Neuronal stem cell (in vitro differentiated cells): ENCODE results near the gene CDKN2D. TPM values are rescaled to one million over a fixed set of nuclear protein-coding genes. Genes with fewer than 3 reads are reported as not detected.

Experiments
- DNase-seq: peaks from one replicate; pipeline ENCODE4 v3.0.0-alpha.2; 2013; ENCODE audit warnings: low spot score
- H2AFZ ChIP-seq: one replicate; pipeline ENCODE4 v1.6.1; 2013; ENCODE audit warnings: mild to moderate bottlenecking, low read length, inconsistent platforms
- H2AK5ac ChIP-seq: 2 replicates; pipeline ENCODE4 v1.6.1; 2013; ENCODE audit warnings: low read depth, mild to moderate bottlenecking, inconsistent platforms, low read length, moderate library complexity, mixed read lengths
- H2BK120ac ChIP-seq: 2 replicates; pipeline ENCODE4 v1.6.1; 2013; ENCODE audit warnings: low read depth, mild to moderate bottlenecking, inconsistent platforms, low read length, moderate library complexity, mixed read lengths
- H2BK12ac ChIP-seq: one replicate; pipeline ENCODE4 v1.6.1; 2013; ENCODE audit warnings: low read length, inconsistent platforms
- H2BK15ac ChIP-seq: 2 replicates; pipeline ENCODE4 v1.6.1; 2013; ENCODE audit warnings: mild to moderate bottlenecking, low read length, inconsistent platforms, mixed read lengths
- H2BK5ac ChIP-seq: one replicate; pipeline ENCODE4 v1.6.1; 2013; ENCODE audit warnings: inconsistent platforms, mild to moderate bottlenecking, low read length, moderate library complexity
- H3K14ac ChIP-seq: one replicate; pipeline ENCODE4 v1.6.1; 2013; ENCODE audit warnings: low read length, inconsistent platforms
- H3K18ac ChIP-seq: 2 replicates; pipeline ENCODE4 v1.6.1; 2013; ENCODE audit warnings: low read length, inconsistent platforms
- H3K23ac ChIP-seq: 2 replicates; pipeline ENCODE4 v1.6.1; 2013; ENCODE audit warnings: low read depth, mild to moderate bottlenecking, mixed read lengths, low read length, inconsistent platforms; ENCODE audit not compliant: poor library complexity
- H3K27ac ChIP-seq: replicated peaks from 3 replicates; pipeline ENCODE4 v1.5.1; 2013; ENCODE audit warnings: low read length, inconsistent platforms
- H3K27me3 ChIP-seq, 3 experiments: 2 replicates each; pipeline ENCODE4 v1.6.1; 2013; ENCODE audit warnings: low read length in 3 of 3, mild to moderate bottlenecking in 2 of 3, inconsistent platforms in 1 of 3, low read depth in 1 of 3, mixed read lengths in 1 of 3, moderate library complexity in 1 of 3; ENCODE audit not compliant: control insufficient read depth in 3 of 3, insufficient read depth in 3 of 3
- H3K36me3 ChIP-seq, 2 donors: replicated peaks in 1 of 2; 2 replicates each; pipeline ENCODE4 v1.6.1; 2013; ENCODE audit warnings: low read length in 2 of 2; ENCODE audit not compliant: control insufficient read depth in 2 of 2, insufficient read depth in 2 of 2
- H3K4ac ChIP-seq: 2 replicates; pipeline ENCODE4 v1.6.1; 2013; ENCODE audit warnings: inconsistent platforms, mild to moderate bottlenecking, low read length, moderate library complexity
- H3K4me1 ChIP-seq, 2 donors: 1 replicate in 1 of 2; 2 replicates in 1 of 2; pipeline ENCODE4 v1.6.1; 2013; ENCODE audit warnings: low read length in 2 of 2, low read depth in 1 of 2; ENCODE audit not compliant: control insufficient read depth in 2 of 2, insufficient read depth in 1 of 2
- H3K4me2 ChIP-seq: one replicate; pipeline ENCODE4 v1.6.1; 2013; ENCODE audit warnings: mild to moderate bottlenecking, low read length, inconsistent platforms; ENCODE audit not compliant: insufficient read depth, poor library complexity, severe bottlenecking
- H3K4me3 ChIP-seq, 2 donors: 2 replicates each; pipeline ENCODE4 v1.5.1; 2013; ENCODE audit warnings: low read length in 2 of 2, mild to moderate bottlenecking in 2 of 2, inconsistent platforms in 1 of 2, moderate library complexity in 1 of 2
- H3K79me1 ChIP-seq: one replicate; pipeline ENCODE4 v1.6.1; 2013; ENCODE audit warnings: low read depth, mild to moderate bottlenecking, inconsistent platforms, low read length, moderate library complexity
- H3K9ac ChIP-seq: one replicate; pipeline ENCODE4 v1.6.1; 2013; ENCODE audit warnings: mild to moderate bottlenecking, low read depth, low read length, inconsistent platforms; ENCODE audit not compliant: poor library complexity
- H3K9me3 ChIP-seq, 2 donors: replicated peaks in 1 of 2; 2 replicates each; pipeline versions ENCODE3 to v1.6.1; 2013; ENCODE audit warnings: low read length in 2 of 2, mild to moderate bottlenecking in 2 of 2, inconsistent platforms in 1 of 2, low read depth in 1 of 2, mixed read lengths in 1 of 2, moderate library complexity in 1 of 2; ENCODE audit not compliant: control insufficient read depth in 2 of 2, insufficient read depth in 1 of 2
- H4K8ac ChIP-seq: one replicate; pipeline ENCODE4 v1.6.1; 2013; ENCODE audit warnings: low read depth, mild to moderate bottlenecking, inconsistent platforms, low read length, moderate library complexity
- H4K91ac ChIP-seq: one replicate; pipeline ENCODE4 v1.6.1; 2013; ENCODE audit warnings: low read length, low read depth, mild to moderate bottlenecking, inconsistent platforms; ENCODE audit not compliant: poor library complexity
- WGBS, 2 donors: extraction: QIAGEN DNeasy Blood & Tissue Kit; methylation state at CpG; one replicate each; pipeline ENCODE4 v1.1.7; 2013; ENCODE audit warnings: missing lambda C conversion rate in 2 of 2, mixed read lengths in 1 of 2; ENCODE audit not compliant: insufficient read length in 2 of 2, insufficient replicate concordance in 1 of 2; ENCODE audit errors: extremely low coverage in 2 of 2; 5-methylcytosine and 5-hydroxymethylcytosine counted together
- polyA plus RNA-seq, 2 experiments: library from polyadenylated mRNA; stranded (reverse); fragments of 200-250 nt; gene quantifications; one replicate each; pipeline ENCODE4 v1.2.3, GENCODE V29; 2013

Gene CDKN2D
- 2.9 TPM for polyA plus RNA-seq (2013, experiment 1 of 2)
- polyA plus RNA-seq (2013, experiment 2 of 2) = 2.6 TPM

GRCh38 chr19:10568826-10569651 is at the start of gene CDKN2D:
TSS of gene CDKN2D (minus strand) at chr19:10568979. CDS start at chr19:10568653, 326 bp downstream.
- no peak within 1 kb of the TSS for H4K8ac ChIP-seq
- no peak within 1 kb of the TSS for H2BK12ac ChIP-seq
- H3K9me3 ChIP-seq = no peaks in the 10 kb centered on the region
- no peak within 1 kb of the TSS for H2BK120ac ChIP-seq
- peak within 1 kb of the TSS; percentile 88 for H3K9ac ChIP-seq
- peak within 1 kb of the TSS; percentile 93 for H2AFZ ChIP-seq
- H2BK5ac ChIP-seq = peak within 1 kb of the TSS; percentile 87
- peak within 1 kb of the TSS; percentile 93 for H3K27ac ChIP-seq
- DNase-seq = peak; percentile 99
- H2BK15ac ChIP-seq = peak within 1 kb of the TSS; percentile 49
- H4K91ac ChIP-seq = peak within 1 kb of the TSS; percentile 11
- no peak within 1 kb of the TSS for H3K14ac ChIP-seq
- H3K4me2 ChIP-seq = peak within 1 kb of the TSS; percentile 100
- peaks cover 5% of the 10 kb centered on the region for H3K79me1 ChIP-seq
- H3K4me3 ChIP-seq = peak within 1 kb of the TSS; percentile 85 to 88
- H3K4me1 ChIP-seq = peaks cover 12 to 14% of the 10 kb centered on the region in 2 donors
- H3K18ac ChIP-seq = peak within 1 kb of the TSS; percentile 91
- peaks cover 0 to 3% of the 10 kb centered on the region in 2 donors for H3K36me3 ChIP-seq
- H3K27me3 ChIP-seq = peaks cover 0 to 18% (median 4%) of the 10 kb centered on the region in 3 experiments
- peak within 1 kb of the TSS; percentile 63 for H2AK5ac ChIP-seq
- H3K23ac ChIP-seq = peak within 1 kb of the TSS; percentile 93
- no peak within 1 kb of the TSS for H3K4ac ChIP-seq
- no CpG with 5 or more reads among the region's 71 CpGs for WGBS, 2 donors

GRCh38 chr19:10617409-10618121 is 48.8 kb upstream of the CDKN2D start:
- Histone ChIP-seq H3K23ac (no peak overlapping the region), H3K27ac (no peak overlapping the region), H3K4me3 (no peak overlapping the region), H3K4ac (no peak overlapping the region), H3K36me3 (peaks cover 8 to 31% of the 10 kb centered on the region in 2 donors), H4K8ac (no peak overlapping the region), H2BK5ac (no peak overlapping the region), H3K18ac (no peak overlapping the region), H2BK15ac (no peak overlapping the region), H2BK120ac (no peak overlapping the region), H3K79me1 (peaks cover 4% of the 10 kb centered on the region), H3K9me3 (peaks cover 0 to 2% of the 10 kb centered on the region in 2 donors), H3K14ac (no peak overlapping the region), H3K4me1 (no peaks in the 10 kb centered on the region), H2BK12ac (no peak overlapping the region), H4K91ac (no peak overlapping the region), H3K4me2 (no peak overlapping the region), H2AK5ac (peak overlapping the region; percentile 28), H3K9ac (no peak overlapping the region), H3K27me3 (no peaks in the 10 kb centered on the region), H2AFZ (no peak overlapping the region)
- no peak for DNase-seq
- no CpG with 5 or more reads among the region's 15 CpGs for WGBS, 2 donors

GRCh38 chr19:10615429-10616023 is 46.7 kb upstream of the CDKN2D start:
- H3K4ac ChIP-seq = no peak overlapping the region
- H2AK5ac ChIP-seq = no peak overlapping the region
- no peaks in the 10 kb centered on the region for H3K4me1 ChIP-seq
- no peak overlapping the region for H2BK5ac ChIP-seq
- no CpG with 5 or more reads among the region's 14 CpGs for WGBS, 2 donors
- H4K91ac ChIP-seq = no peak overlapping the region
- DNase-seq = no peak
- H3K79me1 ChIP-seq = peaks cover 2% of the 10 kb centered on the region
- no peak overlapping the region for H3K27ac ChIP-seq
- H3K27me3 ChIP-seq = no peaks in the 10 kb centered on the region
- no peak overlapping the region for H3K14ac ChIP-seq
- no peak overlapping the region for H3K23ac ChIP-seq
- no peak overlapping the region for H4K8ac ChIP-seq
- H3K9ac ChIP-seq = no peak overlapping the region
- peaks cover 3 to 27% of the 10 kb centered on the region in 2 donors for H3K36me3 ChIP-seq
- H2BK12ac ChIP-seq = no peak overlapping the region
- H3K4me3 ChIP-seq = no peak overlapping the region
- no peak overlapping the region for H2AFZ ChIP-seq
- no peak overlapping the region for H2BK120ac ChIP-seq
- no peak overlapping the region for H2BK15ac ChIP-seq
- H3K18ac ChIP-seq = no peak overlapping the region
- H3K9me3 ChIP-seq = no peaks in the 10 kb centered on the region
- H3K4me2 ChIP-seq = no peak overlapping the region
